GM12873 (cell line): ENCODE results near the gene CEP112.
A peak's percentile ranks its signal among the peaks of the same experiment; 100 is the strongest.

Source experiments
- CTCF ChIP-seq: IDR thresholded peaks from 2 replicates; pipeline ENCODE4 v1.5.1; 2012; ENCODE audit warnings: low read depth, mild to moderate bottlenecking, moderate library complexity, low read length, control low read depth; ENCODE audit not compliant: insufficient read depth; ENCODE audit errors: missing control alignments

CEP112 gene

GRCh38 chr17:65799869-65800268, 392.1 kb downstream of the CEP112 start:
- TF ChIP-seq CTCF: no peak

DNA sequence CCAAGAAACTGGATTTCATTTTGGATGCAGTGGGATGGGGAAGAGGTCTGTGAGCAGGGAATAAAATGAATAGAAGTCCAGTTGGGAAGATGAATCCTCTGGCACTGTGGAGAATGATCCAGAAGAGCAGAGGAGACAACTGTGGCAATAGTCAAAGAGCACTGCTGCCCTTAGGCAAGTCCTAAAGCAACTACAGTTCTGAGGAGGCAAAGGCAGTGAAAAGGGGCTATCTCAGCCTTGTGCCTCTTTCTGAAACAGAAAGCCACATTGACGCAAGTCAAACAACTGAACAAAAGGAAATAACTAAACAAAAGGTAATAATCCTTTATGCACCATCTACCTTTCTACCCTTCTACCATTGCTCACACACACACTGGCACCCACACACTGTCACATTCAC, 392.5 kb downstream of the CEP112 start:
- no peak for TF ChIP-seq CTCF

DNA sequence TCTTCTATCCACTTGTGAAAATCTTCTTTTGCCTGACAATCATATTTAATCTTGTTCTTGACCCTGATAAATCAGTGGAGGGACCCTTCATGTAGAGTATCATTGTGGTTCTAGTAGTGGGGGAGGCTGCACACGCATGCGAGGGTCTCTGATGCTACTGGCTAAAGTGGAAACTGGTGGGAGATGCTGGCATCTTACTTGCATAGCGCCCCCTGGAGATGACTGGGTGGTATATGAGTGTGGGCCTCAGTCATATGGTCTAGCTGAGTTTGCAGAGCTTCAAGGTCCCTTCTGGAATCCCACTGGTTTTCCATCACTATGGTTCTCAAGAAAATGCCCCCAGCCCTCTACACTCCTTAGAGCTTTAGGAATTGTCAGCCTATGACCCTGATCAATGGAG, 394.1 kb downstream of the CEP112 start:
- TF ChIP-seq CTCF: peak; percentile 54

- no peak for TF ChIP-seq CTCF
Measured at GRCh38 chr17:65797101-65797500, 394.8 kb downstream of the CEP112 start.

GRCh38 chr17:65794572-65794971, 397.4 kb downstream of the CEP112 start:
- peak; percentile 60 for TF ChIP-seq CTCF

DNA sequence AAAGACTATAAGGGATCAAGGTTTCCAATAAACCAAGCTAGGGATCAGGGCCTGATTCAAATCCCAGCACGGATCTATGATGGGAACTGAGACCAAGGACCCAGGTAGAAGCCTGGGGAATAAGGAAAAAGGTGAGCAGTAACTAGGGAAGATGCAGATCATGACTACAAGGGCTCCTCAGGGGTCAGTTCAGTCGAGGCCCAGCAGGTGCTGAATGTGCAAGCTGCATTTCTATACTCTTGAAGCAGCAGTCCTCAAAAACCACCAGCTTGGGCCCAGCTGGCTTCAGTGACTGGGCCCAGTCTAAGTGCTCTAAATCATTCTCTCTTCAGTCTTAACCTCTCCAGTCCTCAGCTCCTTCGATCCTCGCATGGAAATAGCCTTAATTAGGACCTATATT, 401.7 kb downstream of the CEP112 start:
- TF ChIP-seq CTCF: no peak

GRCh38 chr17:65787503-65787902, 404.4 kb downstream of the CEP112 start:
- TF ChIP-seq CTCF: no peak

DNA sequence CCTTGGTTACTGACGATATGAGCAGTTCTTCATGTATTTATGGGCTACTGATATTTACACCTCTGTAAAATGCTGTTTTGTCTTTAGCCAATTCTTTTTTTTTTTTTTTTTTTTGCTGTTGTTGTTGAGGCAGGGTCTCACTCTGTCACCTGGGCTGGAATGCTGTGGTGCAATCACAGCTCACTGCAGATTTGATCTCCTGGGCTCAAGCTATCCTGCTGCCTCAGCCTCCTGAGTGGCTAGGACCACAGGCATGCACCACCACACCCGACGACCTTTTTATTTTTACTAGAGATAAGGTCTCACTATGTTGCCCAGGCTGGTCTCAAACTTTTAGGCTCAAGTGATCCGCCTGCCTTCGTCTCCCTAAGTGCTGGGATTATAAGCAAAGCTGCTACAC, 405.5 kb downstream of the CEP112 start:
- TF ChIP-seq CTCF: no peak
